Omental fat pad (tissue), 4 donors: ENCODE results near the gene RNFT2. TPM values are rescaled to one million over a fixed set of nuclear protein-coding genes. Genes with fewer than 3 reads are reported as not detected.

Experiments used
- ATAC-seq: fragments of 150-250 bp; one replicate; pipeline ENCODE4 v1.9.1; 2016; ENCODE audit warnings: mild to moderate bottlenecking, moderate library complexity; ENCODE audit not compliant: low FRiP score
- DNase-seq: peaks from one replicate; pipeline ENCODE4 v3.0.0-alpha.2; 2019; ENCODE audit warnings: low spot score
- total RNA-seq, 4 donors: library from RNA; depleted of rRNA; stranded (reverse); fragments of >200 nt; gene quantifications; one replicate each; pipeline ENCODE4 v1.1.0, GENCODE V29; 2016
- TF ChIP-seq, protein P1 (sequence below), 3 donors: fragments of 450-650 bp; IDR thresholded peaks; one replicate each; pipeline ENCODE4 v1.5.1; 2016 to 2017; ENCODE audit warnings: antibody characterized with exemption in 3 of 3, mild to moderate bottlenecking in 3 of 3, moderate library complexity in 2 of 3

RNFT2 gene, protein sequence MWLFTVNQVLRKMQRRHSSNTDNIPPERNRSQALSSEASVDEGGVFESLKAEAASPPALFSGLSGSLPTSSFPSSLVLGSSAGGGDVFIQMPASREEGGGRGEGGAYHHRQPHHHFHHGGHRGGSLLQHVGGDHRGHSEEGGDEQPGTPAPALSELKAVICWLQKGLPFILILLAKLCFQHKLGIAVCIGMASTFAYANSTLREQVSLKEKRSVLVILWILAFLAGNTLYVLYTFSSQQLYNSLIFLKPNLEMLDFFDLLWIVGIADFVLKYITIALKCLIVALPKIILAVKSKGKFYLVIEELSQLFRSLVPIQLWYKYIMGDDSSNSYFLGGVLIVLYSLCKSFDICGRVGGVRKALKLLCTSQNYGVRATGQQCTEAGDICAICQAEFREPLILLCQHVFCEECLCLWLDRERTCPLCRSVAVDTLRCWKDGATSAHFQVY
- 1 to 10 TPM in 2 of 4 donors, under 1 TPM in 2; 0.37 to 2.5 (median 0.98) TPM for total RNA-seq

GRCh38 chr12:116737774-116738657 is at the start of gene RNFT2, which contains the start of gene SPRING1:
Gene RNFT2, plus strand, starts transcription at chr12:116738315. Its CDS starts 2,183 bp downstream, at chr12:116740498.
Gene SPRING1, minus strand, starts transcription at chr12:116738069. Its CDS starts 169 bp downstream, at chr12:116737900.
- peak; percentile 100 for ATAC-seq
- peak; percentile 96 for DNase-seq
- TF ChIP-seq, protein P1, sequence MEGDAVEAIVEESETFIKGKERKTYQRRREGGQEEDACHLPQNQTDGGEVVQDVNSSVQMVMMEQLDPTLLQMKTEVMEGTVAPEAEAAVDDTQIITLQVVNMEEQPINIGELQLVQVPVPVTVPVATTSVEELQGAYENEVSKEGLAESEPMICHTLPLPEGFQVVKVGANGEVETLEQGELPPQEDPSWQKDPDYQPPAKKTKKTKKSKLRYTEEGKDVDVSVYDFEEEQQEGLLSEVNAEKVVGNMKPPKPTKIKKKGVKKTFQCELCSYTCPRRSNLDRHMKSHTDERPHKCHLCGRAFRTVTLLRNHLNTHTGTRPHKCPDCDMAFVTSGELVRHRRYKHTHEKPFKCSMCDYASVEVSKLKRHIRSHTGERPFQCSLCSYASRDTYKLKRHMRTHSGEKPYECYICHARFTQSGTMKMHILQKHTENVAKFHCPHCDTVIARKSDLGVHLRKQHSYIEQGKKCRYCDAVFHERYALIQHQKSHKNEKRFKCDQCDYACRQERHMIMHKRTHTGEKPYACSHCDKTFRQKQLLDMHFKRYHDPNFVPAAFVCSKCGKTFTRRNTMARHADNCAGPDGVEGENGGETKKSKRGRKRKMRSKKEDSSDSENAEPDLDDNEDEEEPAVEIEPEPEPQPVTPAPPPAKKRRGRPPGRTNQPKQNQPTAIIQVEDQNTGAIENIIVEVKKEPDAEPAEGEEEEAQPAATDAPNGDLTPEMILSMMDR (IDR thresholded peaks at IDR 0.05): no peak

DNA sequence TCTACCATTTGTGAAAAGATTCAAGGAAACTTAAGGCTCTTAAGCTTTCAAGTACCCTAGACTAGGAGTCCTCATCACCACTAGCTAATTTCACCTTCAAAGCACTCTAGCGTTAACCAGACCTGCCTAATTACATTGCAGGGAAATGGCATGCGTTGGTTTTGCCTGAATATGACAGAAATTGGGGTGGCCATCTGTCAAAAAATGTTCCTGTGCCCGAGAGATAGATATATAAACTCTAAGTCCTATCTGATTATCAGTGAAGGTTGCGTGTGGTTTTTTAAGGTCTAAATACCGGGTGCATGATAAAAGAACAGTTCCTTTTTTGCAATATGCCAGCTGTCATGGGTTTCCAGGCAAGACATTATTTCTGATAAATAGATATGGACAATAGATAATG is 48.6 kb upstream of the RNFT2 start:
- no peak for ATAC-seq
- TF ChIP-seq, protein P1 (IDR thresholded peaks at IDR 0.05): no peak

DNA sequence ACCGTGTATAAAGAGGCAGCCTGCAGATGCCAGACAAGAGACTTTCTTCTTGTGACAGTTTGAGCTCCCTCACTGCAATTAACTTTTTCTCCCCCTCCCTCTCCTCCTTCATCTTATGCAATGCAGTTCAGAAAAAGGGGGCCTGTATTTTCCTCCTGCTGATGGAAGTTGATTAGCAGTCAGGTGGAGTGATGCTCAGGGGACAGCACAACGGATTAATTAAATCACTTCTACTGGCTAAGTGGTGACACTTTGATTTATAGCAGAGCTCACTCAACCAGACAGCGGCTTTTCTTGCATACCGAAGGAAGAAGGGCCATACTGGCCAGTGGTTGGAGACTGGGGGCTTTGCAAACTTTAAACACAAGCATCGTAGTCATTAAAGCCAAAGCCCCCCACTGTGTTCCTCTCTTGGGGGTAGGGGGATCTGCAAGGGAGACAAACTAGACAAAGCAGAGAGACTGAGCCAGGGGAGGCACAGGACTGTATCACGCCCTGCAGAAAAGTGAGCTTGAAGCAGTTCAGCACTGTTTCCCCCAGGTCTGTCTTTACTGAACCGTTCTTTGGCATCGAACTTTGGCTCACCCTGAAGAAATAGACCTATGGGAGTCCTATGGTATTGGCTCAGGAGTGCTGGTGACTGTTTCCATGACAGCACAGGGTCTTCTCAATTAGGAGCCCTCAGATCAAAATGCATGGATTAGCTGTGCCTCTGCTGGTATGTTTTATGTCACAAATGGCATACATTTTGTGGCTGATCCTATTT is 48.0 kb upstream of the RNFT2 start:
- DNase-seq (no peak), ATAC-seq (no peak)
- TF ChIP-seq, protein P1 (IDR thresholded peaks at IDR 0.05): no peak

More for the DNA sequence above, 48.6 kb upstream of the RNFT2 start:
- DNase-seq: no peak

DNA sequence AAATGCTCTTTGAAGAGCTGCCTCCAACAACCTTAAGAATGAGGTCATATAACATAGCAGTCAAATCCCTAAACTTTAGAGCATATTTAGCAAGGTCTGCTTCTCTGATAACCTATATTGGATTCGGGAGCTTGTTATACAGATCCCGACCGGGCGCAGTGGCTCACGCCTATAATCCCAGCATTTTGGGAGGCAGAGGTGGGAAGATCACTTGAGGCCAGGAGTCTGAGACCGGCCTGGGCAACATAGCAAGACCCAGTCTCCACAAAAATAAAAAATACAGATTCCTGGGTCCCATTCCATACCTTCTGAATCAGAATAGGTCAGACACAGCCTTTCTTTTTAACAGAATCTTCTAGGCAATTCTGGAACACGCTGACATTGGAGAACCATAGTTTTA is 46.9 kb upstream of the RNFT2 start:
- DNase-seq (no peak), ATAC-seq (no peak)
- TF ChIP-seq, protein P1 (IDR thresholded peaks at IDR 0.05): no peak

- no peak for ATAC-seq
- no peak for DNase-seq
- TF ChIP-seq, protein P1 (IDR thresholded peaks at IDR 0.05): no peak
These were observed 46.5 kb upstream of the RNFT2 start for GRCh38 chr12:116691636-116692035.

DNA sequence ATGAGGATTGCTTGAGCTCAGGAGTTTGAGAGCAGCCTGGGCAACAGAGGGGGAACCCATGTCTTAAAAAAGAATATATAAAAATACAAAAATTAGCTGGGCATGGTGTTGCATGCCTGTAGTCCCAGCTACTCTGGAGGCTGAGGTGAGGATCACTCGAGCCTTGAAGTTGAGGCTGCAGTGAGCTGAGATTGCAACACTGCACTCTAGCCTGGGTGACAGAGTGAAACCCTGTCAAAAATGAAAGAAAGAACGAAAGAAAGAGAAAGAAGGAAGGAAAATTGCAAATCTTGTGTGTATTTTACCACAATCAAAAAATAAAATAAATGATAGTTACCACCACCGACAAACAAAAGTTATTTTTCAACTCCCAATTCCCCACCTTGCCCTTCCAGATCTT is 45.5 kb upstream of the RNFT2 start:
- ATAC-seq (no peak), DNase-seq (no peak)
- TF ChIP-seq, protein P1 (IDR thresholded peaks at IDR 0.05): no peak
